HG02588 (cell line): Measurements from ENCODE around the gene PDE11A.

Experiments used
- ATAC-seq: cut with Tn5 transposase; IDR thresholded peaks from one replicate; pipeline ENCODE4 v1.9.1; 2021; ENCODE audit warnings: mild to moderate bottlenecking, moderate library complexity; ENCODE audit not compliant: unreplicated experiment

PDE11A gene

DNA sequence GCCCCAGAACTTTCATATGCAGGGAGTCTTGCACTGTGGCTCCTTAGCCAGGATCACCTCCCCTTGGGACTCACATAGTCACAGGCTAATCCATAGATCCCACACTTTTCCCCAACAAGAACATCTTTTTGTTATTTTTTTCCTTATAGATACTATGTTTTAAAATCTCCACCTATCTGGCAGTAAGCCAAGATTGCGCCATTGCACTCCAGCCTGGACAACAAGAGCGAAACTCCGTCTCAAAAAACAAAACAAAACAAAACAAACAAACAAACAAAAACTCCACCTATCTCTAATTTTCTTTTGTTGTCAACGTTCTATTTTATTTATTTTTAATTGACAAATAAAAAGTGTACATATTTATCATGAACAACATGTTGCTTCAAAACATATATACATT, 141.7 kb downstream of the PDE11A start:
- ATAC-seq, result no peak

DNA sequence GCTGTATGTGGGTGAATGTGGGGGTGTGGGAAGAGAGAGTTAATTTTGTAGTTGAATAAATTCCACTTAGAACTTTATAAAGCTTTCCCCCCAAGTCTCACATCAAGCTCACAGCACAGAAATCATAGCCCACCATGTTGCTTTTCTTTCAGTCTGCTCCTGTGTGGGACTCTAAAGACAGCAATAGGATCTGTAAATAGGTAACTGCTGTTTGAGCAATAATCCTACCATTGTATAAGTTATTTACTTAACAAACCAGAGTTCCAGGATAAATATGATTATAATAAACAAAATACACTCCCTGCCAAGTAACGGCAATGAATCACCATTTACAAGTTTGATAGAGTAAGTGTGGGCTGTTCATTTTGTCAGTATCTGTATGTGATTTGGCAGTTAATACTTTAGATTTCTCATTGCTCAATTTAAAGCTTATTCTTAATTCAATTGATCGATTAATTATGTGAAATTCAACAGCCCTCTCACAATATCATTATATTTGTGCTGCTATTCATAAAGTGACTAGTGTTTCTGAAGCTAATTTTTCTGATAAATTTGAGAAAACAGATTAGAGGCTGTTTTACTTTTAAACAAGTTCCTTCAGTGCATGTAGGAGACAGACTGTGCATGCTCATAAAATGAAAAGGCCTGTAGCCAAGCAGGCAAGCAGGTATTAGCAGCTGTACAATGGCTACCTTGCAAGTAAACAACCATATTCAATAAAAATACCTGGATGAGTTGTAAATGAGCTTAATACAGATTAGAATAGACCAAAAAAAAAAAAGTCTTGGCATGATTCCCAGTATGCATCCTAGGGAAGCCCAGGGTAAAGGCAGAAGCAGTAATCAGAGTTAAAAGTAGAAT, 142.7 kb downstream of the PDE11A start:
- no peak for ATAC-seq

DNA sequence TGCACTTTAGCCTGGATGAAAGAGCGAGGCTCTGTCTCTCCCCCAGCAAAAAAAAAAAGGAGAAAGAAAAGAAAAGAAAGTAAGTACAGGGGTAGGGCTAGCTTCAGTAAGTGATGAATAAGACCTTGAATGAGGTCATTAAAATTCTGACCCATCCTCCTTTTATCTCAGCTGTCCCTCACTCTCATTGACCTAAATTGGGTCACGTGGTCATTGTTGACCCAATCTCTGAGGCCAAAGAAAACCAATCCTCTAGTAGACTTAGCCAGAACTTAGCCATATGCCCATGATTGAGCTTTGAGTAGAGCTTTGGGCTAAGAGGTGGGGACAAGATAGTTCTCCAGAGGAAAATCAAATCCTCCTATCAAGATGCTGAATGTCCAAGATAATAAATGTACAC, 149.3 kb downstream of the PDE11A start:
- no peak for ATAC-seq

DNA sequence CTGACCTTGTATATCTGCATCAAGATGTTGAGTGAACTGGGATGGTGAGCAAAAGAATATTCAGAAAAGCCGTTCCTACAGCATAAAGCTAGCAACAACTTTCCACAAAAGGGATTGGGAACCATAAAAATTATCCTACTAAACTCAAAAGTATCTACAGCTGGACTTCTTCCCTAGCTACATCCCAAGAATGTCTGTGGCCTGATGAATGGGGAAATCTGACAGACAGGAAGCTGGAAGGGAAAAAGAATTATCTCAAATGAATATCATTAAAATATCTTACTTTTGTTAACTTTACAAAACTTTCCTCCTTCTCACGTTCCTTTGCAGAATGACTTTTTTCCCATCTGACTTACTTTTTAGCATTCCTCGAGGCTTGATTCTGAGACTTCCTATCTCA, 150.9 kb downstream of the PDE11A start:
- no peak for ATAC-seq

DNA sequence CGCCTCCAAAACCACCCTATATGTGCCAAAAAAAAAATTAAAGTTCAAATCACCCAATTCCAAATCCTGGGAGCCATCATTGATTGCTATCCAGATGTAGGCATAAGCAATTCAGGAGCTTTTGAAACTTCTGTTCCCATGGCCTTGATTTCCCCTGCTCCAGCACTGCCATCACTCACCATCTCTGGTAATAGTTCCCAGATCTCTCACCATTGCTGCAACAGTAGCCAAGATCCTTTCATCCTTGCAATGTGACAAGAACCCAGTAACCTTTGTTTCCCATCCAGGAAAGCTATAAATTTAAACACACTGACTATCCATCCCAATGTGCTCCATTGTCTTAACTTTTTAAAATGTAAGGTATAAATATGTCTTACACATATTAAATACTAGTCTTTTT, 155.4 kb downstream of the PDE11A start:
- ATAC-seq, result no peak

DNA sequence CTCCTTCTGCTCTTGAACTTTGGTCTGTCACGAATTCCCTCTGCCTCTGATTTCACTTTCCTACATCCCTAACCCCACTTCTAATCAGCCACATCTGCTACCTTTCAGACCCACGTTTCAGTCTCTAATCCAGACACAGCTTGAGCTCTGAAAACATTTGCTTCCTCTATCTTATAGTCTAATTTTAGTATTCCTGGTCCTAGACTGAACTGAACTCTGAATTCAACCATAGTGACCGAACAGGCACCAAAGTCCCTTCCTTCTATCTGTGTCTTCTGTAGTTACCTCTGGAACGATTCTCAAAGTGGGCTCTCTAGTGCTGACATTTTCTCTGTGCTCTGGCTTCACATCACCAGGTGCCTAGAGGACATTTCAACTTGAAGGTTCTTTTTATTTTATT, 156.2 kb downstream of the PDE11A start:
- ATAC-seq, result no peak

DNA sequence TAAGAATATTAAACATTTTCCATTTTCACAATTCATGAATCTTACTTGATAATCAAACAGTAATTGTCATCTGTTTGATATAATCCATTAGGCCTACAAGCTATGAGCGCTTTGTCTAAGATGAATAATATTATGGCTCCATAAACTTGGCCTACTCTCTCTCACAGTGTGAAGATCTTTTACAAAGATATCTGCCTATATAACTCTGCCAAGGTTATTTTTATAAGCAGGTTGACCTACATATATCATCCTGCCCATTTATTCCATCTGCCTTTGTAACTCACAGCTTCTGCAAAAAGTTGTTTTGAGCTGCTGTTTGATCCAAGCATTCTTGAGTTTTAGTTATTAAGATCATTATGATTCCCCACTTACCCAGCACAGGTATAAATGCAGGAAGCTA, 158.3 kb downstream of the PDE11A start:
- no peak for ATAC-seq

DNA sequence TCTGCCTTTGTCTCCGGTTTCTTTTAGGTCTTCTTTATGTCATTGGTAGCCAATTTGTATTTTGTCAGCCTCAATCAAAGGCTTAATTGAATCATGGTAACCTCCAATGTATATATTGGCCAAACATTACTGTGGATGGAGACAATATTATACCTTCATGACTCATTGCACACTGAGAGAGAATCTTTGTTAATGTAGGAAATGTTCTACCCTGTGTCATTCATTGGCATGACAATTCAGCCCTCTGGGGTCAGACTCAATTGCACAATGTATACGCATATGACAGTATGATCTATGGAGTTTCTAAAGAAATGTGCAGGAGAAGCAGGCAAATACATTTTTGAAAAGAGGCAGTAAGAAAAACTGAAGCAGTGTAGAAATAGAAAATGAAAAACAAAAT, 162.6 kb downstream of the PDE11A start:
- no peak for ATAC-seq

DNA sequence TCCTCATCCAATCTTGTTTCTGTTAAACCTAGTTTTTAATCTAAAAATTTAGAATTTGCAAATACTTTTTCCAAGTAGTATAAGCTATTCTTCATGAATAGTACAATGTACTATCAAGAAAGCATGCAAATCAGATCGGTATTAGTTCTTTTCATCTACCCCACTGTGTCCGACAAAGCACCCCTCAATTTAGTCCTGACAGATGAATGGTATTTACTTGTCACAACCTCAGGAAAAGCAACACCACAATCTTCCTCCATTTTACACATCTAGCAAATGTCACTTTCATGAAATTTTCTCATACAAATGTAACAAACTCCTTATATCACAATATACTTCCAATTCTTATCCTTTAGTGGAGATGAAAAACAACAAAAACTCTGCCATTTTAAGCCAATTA, 163.8 kb downstream of the PDE11A start:
- ATAC-seq, result no peak

DNA sequence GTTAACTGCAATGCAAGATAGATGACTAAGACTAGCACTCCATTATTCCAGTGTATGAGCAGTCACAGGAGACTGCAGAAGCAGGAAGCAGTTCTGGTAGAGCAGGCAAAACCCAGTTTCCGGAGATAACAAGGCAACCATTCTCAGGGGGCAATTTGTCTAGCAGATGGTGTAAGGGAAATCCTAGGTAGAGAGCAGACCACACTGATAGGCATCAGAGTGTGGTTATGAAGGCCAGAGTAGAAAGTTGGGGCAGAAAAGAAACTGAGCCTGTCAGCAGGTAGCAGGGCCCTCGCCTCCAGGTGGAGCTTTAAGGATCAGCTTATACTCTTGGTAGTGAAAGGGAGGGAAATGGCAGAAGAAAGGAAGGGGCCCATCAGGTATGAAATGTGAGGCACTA, 164.4 kb downstream of the PDE11A start:
- no peak for ATAC-seq

DNA sequence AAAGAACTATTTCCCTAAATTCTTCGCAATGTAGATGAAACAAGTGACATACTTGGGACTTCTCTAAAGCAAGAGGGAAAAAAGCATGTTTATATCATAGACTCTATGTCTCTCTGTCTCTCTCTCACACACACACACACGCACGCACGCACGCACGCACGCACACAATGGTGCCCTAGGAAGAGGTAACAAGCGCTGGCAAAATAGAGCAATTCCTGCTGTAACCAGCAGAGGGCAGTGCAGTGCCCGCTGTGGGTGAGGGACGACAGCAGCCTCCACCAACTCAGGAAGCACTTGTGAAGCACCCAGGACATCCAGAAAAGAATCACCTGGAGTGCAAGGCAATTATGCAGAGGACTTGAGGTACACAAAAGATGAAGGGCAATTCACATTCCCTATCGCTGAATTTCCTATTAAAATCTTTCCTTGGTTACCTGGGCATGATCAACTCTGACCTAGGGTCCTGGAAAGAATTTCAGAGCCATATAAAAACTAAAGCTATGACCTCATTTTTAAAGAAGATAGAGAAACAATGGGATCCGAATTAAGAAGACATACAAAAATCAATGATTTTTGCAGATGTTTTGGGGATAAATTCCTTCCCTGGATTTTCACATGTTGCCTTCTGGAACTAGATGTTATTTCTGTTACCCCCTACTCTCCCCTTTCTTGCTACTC, 166.4 kb downstream of the PDE11A start:
- ATAC-seq, result peak; percentile 91

DNA sequence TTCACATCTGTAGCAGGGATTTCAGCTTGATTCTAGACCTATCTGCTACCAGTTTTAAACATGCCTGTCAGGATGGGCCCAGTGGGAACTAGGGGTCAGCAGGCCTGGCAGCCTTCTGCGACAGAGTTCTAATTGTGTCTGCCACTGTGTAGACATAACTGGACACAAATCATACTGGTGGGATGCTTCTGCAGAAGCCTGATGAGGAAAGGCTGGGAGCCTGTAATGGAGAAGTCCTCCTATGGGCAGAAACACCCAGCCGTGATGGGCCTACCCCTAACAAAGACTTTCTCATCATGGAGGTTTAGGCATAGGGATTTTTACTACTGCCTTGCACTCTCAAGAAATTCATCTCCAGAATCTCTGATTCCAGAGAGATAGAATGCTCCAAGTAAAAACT, 166.9 kb downstream of the PDE11A start:
- ATAC-seq, result no peak

DNA sequence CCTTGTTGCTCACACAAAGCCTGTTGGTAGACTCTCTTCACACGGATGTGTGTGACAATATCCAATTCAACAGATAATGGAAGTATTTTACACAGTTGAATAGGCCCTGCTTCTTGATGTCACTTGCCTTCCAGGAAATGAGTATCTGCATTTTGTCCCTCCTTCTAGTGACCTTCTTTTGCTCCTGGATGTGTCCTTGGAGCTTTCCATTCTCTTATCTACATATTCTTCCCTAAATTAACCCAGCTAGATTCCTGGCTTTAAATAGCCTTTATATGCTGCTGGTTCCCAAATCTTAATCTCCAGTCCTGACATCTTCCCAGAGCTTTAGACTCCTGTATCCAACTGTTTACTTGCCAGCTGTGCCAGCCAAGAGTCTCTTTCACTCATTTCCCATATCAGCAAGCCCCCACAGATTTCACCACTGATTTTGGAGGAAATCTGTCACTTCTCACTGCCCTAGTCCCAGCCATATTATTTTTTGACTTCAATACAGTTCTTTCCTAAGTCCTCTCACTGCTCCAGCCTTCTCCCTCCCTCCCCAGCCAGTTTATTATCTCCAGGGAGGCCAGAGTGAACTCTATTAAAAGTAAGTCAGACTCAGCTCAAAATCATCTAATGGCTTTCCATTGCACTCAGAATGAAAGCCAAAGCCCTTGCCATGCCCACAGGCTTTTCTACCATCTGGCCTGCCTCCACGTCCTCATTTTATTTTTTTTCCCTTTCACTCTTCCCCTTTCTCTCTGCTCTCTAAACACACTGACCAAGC, 170.0 kb downstream of the PDE11A start:
- ATAC-seq, result no peak

DNA sequence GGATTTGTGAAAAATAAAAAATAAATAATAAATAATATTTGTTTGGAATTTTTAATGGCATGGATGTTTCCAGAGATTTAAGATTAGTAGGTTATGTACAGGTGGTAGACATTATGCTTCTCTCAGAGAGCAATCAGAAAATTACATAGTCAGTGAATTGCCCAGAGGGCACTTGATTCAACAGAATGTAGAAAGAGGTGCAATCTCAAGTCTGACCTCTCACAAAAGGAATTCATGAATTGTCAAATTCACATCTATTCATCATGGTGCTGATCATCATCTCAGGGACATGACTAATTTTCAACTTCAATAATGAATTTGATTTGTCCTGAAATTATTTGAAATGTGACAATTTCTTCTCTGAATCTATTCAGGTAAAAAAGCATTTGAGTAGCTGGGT, 172.5 kb downstream of the PDE11A start:
- ATAC-seq, result no peak

DNA sequence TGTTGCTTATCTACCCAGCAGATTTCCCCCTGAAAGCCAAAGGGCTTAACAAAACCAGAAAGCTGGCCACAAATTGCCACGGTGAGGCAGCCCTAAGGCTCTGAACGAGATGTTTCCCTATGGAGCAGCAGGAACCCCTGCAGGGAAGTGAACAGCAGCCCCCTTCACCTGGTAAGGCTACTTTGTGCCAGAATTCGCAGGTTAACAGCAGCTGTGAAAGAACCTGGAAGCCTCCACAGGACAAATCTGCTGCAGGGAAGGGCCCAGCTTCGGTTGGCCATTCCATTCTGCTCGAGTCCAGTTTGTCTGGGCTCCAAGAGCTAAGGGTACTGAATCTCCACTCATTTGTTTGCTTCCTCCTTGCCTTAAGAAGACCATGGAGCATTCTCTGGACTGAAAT, 175.3 kb downstream of the PDE11A start:
- no peak for ATAC-seq

DNA sequence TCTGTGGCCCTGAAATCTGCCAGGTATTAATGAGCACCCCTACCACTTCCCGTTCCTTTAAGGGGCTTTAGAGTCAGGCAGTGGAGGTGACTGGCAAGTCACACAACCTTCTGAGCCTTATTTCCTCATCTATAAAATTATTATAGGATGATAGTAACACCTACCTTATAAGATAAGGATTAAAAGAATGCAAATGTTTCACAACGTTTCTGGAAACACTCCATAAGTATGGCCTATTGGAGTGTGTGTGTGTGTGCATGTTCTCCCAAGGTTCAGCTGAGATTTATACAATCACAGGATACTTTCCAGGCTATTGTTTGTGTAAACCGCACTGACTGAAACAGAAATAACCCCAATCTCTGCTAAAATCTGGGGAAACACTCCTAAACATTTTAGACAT, 176.0 kb downstream of the PDE11A start:
- no peak for ATAC-seq

DNA sequence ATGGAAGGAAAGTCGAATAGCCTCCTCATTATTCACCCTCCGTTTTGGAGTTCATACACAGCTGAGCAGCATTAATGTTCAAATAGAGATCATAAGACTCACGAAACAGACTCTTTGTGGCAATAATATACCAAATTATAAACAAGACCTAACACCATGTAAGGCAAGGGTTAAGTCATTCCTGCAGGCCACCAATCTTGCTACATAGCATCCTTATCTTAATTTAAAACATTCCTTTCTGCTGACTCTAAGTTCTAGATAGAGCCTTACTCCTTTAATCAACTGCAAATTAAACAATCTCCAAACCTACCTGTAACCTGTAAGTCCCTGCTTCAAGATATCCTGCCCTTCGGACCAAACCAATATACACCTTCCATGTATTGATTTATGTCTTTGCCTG, 178.0 kb downstream of the PDE11A start:
- ATAC-seq, result no peak

DNA sequence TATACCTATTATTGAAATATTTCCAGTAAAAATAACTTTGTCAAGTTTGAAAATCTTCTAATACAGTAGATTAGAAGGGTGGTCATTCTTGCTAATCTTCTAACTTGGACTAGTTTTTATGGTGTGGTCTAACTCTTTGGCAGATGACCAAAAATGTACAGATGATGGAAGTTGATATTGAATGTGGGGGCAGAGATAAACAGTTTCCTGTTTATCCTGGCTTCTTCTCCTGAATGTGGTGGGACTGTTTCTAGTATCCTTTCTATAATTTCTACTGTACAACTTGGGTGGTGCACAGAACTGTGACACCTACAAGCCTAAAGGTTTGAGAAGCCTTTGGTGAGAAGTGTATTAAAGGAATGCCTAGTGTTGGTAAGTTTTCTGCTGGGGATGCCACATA, 178.7 kb downstream of the PDE11A start:
- ATAC-seq, result no peak

DNA sequence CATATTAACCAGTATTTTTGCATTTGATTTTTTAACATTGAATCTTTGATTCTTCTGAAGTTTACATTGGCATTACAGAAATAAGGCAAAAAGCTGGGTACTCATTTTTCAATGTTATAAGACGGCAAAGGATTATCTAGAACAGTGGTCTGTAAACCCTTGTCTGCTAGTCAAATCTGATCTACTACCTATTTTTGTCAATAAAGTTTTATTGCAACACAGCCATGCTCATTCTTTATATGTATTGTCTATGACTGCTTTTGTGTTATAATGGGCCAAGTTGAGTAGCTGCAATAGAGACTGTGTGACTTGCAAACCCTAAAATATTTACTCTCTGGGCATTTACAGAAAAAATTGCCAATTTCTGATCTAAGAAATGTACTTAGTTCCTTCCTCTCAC, 181.0 kb downstream of the PDE11A start:
- ATAC-seq, result no peak

DNA sequence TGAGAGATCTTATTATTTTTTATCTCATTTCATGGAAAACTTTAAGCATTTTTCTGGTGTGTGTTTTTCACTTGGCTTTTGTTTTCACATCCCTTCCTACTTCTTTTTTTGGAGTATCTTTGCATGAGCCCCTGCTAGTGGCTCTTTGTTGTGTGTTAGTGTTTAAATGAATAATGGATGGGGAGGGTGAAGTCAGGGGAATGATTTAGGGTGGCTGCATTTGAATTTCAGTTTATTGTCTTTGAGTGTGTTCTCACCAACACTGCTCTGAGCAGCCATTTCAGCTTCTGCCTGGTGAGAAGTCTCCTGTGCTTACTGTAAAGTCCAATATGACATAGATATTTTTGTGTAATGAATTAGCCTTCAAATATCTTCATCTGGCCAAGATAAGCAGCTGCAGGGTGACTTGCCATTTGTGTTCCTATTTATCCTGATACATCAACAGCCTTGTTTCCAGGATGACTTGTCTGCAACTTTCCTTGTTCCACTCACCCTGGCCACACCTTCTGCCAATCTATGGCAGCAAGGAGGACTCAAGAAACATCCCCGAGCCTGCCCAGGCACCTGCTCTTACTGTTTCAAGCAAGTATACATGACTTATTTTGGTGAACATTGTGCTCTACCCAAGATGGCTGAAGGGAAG, 182.6 kb downstream of the PDE11A start:
- ATAC-seq, result no peak

DNA sequence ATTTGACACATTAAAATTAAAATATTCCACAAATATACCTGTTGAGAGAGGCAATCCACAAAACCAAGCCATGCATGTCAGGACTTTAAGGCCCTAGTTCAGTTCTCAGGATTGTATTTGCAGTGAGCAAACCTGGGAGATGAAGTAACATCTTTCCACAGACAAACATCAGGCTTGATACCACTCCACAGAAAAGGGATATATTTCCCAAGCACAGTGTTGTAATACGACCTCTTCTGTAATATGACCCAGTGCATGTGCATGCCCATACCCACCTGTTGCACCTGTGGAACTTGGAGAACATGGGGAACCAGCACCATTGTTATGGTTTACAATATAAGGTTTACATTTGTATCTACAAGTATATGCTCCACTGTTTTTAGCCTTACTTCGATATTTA, 184.0 kb downstream of the PDE11A start:
- no peak for ATAC-seq
